CD4-positive, alpha-beta T cell (primary cell): ENCODE data around the gene BEND6. TPM values are rescaled to one million over a fixed set of nuclear protein-coding genes. Genes with fewer than 3 reads are reported as not detected.

ENCODE experiments used
- ATAC-seq: fragments of 200-7000 bp; cut with Tn5 transposase; one replicate; pipeline ENCODE4 v1.10.0; 2022; ENCODE audit warnings: mild to moderate bottlenecking; ENCODE audit not compliant: poor library complexity
- CTCF ChIA-PET: fragments of 350-600 bp; sonication (Branson Sonifier 250); formaldehyde crosslinking; loops from one replicate; lab custom pipeline; 2021; ENCODE audit warnings: antibody characterized with exemption, inconsistent platforms; lab: Charles Lee
- POLR2A ChIA-PET: fragments of 350-600 bp; sonication (Branson Sonifier 250); formaldehyde crosslinking; loops from one replicate; lab custom pipeline; 2021; ENCODE audit warnings: antibody characterized with exemption, inconsistent platforms; lab: Charles Lee
- DNase-seq, 14 experiments: peaks; one replicate each; pipeline ENCODE4 v3.0.0-alpha.2; 2013 to 2020; ENCODE audit warnings: mixed read lengths in 2 of 14
- H3K27ac ChIP-seq, 2 donors: one replicate each; pipeline versions ENCODE4 v1.5.1 to v1.7.0; 2013; ENCODE audit warnings: low read length in 2 of 2, low read depth in 1 of 2, mild to moderate bottlenecking in 1 of 2
- H3K27me3 ChIP-seq, 2 experiments: 1 replicate in 1 of 2; 2 replicates in 1 of 2; pipeline versions ENCODE4 v1.6.1 to v1.7.0; 2013; ENCODE audit warnings: low read length in 2 of 2, control low read depth in 1 of 2, mild to moderate bottlenecking in 1 of 2, moderate library complexity in 1 of 2; ENCODE audit not compliant: insufficient read depth in 2 of 2, control insufficient read depth in 1 of 2
- H3K36me3 ChIP-seq: one replicate; pipeline ENCODE4 v1.6.1; 2013; ENCODE audit warnings: low read length, control low read depth; ENCODE audit not compliant: insufficient read depth
- H3K4me1 ChIP-seq: one replicate; pipeline ENCODE4 v1.6.1; 2013; ENCODE audit warnings: low read length, control low read depth; ENCODE audit not compliant: insufficient read depth
- H3K4me3 ChIP-seq: one replicate; pipeline ENCODE4 v1.5.1; 2013; ENCODE audit warnings: mild to moderate bottlenecking, low read length, moderate library complexity
- H3K9me3 ChIP-seq, 2 experiments: 1 replicate in 1 of 2; 2 replicates in 1 of 2; pipeline versions ENCODE4 v1.6.1 to v1.7.0; 2013; ENCODE audit warnings: low read length in 2 of 2, mild to moderate bottlenecking in 2 of 2, control low read depth in 1 of 2, moderate library complexity in 1 of 2; ENCODE audit not compliant: control insufficient read depth in 1 of 2, insufficient read depth in 1 of 2
- H3K27ac Mint-ChIP-seq: one replicate; pipeline ENCODE4 v1.8.0; 2020; ENCODE audit warnings: mixed read lengths
- H3K27me3 Mint-ChIP-seq: one replicate; pipeline ENCODE4 v1.8.0; 2021; ENCODE audit warnings: mixed read lengths
- H3K36me3 Mint-ChIP-seq: one replicate; pipeline ENCODE4 v1.8.0; 2021; ENCODE audit warnings: low read depth, mixed read lengths
- H3K4me1 Mint-ChIP-seq: one replicate; pipeline ENCODE4 v1.8.0; 2021; ENCODE audit warnings: low read depth, mixed read lengths
- H3K4me3 Mint-ChIP-seq: one replicate; pipeline ENCODE4 v1.8.0; 2020; ENCODE audit warnings: mild to moderate bottlenecking, mixed read lengths
- H3K9me3 Mint-ChIP-seq: one replicate; pipeline ENCODE4 v1.8.0; 2020; ENCODE audit warnings: mixed read lengths
- CTCF ChIP-seq: fragments of 200-600 bp; IDR thresholded peaks from one replicate; pipeline ENCODE4 v1.8.0; 2022; ENCODE audit warnings: antibody characterized with exemption, mild to moderate bottlenecking
- intact Hi-C, 2 experiments: fragments of 100-400 bp; cut with DNase I in 1 of 2; cut with micrococcal nuclease in 1 of 2; formaldehyde crosslinking; loops; one replicate each; pipeline versions ENCODE4 v1.15.1 to v1.9.0; 2023 to 2025; cut with DNase I, micrococcal nuclease
- total RNA-seq, 174 experiments: library from RNA in 2 of 174; stranded (reverse) in 2 of 174; gene quantifications; one replicate each; pipeline ENCODE4 v1.2.3 and lab custom pipeline; 2021 to 2026

BEND6 gene
- total RNA-seq, 2 experiments from 2014 or later: not detected

GRCh38 chr6:56977192-56977591, 22.3 kb downstream of the BEND6 start:
- Mint-ChIP-seq H3K27ac (no peak overlapping the region), H3K27me3 (peaks cover 10% of the 10 kb centered on the region), H3K4me1 (no peaks in the 10 kb centered on the region), H3K4me3 (no peak overlapping the region), H3K9me3 (peaks cover 3% of the 10 kb centered on the region), H3K36me3 (no peaks in the 10 kb centered on the region)
- DNase-seq: no peak
- ChIA-PET CTCF (no interaction called here), POLR2A (no interaction called here)
- Histone ChIP-seq H3K27me3 (no peaks in the 10 kb centered on the region), H3K27ac (no peak overlapping the region), H3K36me3 (no peaks in the 10 kb centered on the region), H3K4me1 (no peaks in the 10 kb centered on the region), H3K4me3 (no peak overlapping the region), H3K9me3 (peaks cover 11 to 13% of the 10 kb centered on the region in 2 experiments)
- TF ChIP-seq CTCF: no peak
- no peak for ATAC-seq
- intact Hi-C loops: no loop called here

GRCh38 chr6:56978530-56978929, 23.6 kb downstream of the BEND6 start:
- CTCF ChIA-PET: no interaction called here
- intact Hi-C loops: no loop called here
- H3K9me3 Mint-ChIP-seq: peaks cover 3% of the 10 kb centered on the region
- Histone ChIP-seq H3K9me3 (peaks cover 11 to 13% of the 10 kb centered on the region in 2 experiments), H3K4me3 (no peak overlapping the region), H3K36me3 (no peaks in the 10 kb centered on the region), H3K27me3 (no peaks in the 10 kb centered on the region), H3K27ac (no peak overlapping the region), H3K4me1 (no peaks in the 10 kb centered on the region)
- peaks cover 10% of the 10 kb centered on the region for H3K27me3 Mint-ChIP-seq
- ATAC-seq (no peak), DNase-seq (no peak)
- no peak for TF ChIP-seq CTCF
- H3K4me3 Mint-ChIP-seq: no peak overlapping the region
- POLR2A ChIA-PET: no interaction called here
- H3K36me3 Mint-ChIP-seq: no peaks in the 10 kb centered on the region
- H3K4me1 Mint-ChIP-seq: no peaks in the 10 kb centered on the region
- H3K27ac Mint-ChIP-seq: no peak overlapping the region

GRCh38 chr6:56984361-56984760, 29.5 kb downstream of the BEND6 start:
- H3K27ac ChIP-seq: no peak overlapping the region
- TF ChIP-seq CTCF: no peak
- Mint-ChIP-seq H3K27ac (no peak overlapping the region), H3K4me3 (no peak overlapping the region), H3K36me3 (no peaks in the 10 kb centered on the region), H3K4me1 (no peaks in the 10 kb centered on the region), H3K9me3 (no peaks in the 10 kb centered on the region), H3K27me3 (peaks cover 24% of the 10 kb centered on the region)
- intact Hi-C loops: no loop called here
- no peaks in the 10 kb centered on the region for H3K36me3 ChIP-seq
- ATAC-seq (no peak), DNase-seq (no peak)
- CTCF ChIA-PET: interaction anchor here (1.0 kb wide), 1 partner anchor 10 kb away, joined by 3 read pairs; no protein-coding TSS in a partner anchor
- H3K9me3 ChIP-seq: no peaks in the 10 kb centered on the region
- H3K4me3 ChIP-seq: no peak overlapping the region
- no peaks in the 10 kb centered on the region for H3K4me1 ChIP-seq
- POLR2A ChIA-PET: no interaction called here
- peaks cover 0 to 6% of the 10 kb centered on the region in 2 experiments for H3K27me3 ChIP-seq
